Measurements from ENCODE around the gene YLPM1. TPM values are rescaled to one million over a fixed set of nuclear protein-coding genes. Genes with fewer than 3 reads are reported as not detected.
"Not testable (repeated sequence)": the region's sequence is repeated elsewhere in the genome, so short reads cannot be mapped to it uniquely, and the experiment has no call there.

Gene YLPM1
- total RNA-seq, 1 donor: 44.5 TPM

DNA sequence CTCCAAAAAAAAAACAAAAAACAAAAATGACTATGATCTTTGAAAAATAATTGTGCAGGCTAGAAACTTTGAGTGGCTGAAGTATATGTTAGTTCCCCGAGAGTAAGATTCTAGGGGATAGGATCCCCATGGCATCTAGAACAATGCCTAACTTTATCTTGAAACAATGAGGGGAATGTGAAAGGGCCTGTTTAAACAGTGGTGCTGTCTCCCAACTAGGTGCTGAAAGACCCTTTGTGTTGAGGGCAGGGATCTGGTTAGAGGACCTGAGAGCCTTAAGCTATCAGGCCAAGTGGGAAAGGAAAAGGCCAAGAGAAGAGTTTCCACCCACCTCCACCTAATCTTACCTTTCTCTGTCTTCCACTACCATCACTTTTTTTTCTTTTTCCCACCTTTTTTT lies 6.8 kb upstream of the YLPM1 start:
- TF ChIP-seq, protein P1, sequence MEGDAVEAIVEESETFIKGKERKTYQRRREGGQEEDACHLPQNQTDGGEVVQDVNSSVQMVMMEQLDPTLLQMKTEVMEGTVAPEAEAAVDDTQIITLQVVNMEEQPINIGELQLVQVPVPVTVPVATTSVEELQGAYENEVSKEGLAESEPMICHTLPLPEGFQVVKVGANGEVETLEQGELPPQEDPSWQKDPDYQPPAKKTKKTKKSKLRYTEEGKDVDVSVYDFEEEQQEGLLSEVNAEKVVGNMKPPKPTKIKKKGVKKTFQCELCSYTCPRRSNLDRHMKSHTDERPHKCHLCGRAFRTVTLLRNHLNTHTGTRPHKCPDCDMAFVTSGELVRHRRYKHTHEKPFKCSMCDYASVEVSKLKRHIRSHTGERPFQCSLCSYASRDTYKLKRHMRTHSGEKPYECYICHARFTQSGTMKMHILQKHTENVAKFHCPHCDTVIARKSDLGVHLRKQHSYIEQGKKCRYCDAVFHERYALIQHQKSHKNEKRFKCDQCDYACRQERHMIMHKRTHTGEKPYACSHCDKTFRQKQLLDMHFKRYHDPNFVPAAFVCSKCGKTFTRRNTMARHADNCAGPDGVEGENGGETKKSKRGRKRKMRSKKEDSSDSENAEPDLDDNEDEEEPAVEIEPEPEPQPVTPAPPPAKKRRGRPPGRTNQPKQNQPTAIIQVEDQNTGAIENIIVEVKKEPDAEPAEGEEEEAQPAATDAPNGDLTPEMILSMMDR (IDR thresholded peaks at IDR 0.05; ENCODE audit: insufficient read depth, low read depth, low read length): no peak
- no peak overlapping the region for H3K4me3 ChIP-seq (ENCODE audit: low read depth, low read length)
- no peak for DNase-seq (ENCODE audit: low read depth)

DNA sequence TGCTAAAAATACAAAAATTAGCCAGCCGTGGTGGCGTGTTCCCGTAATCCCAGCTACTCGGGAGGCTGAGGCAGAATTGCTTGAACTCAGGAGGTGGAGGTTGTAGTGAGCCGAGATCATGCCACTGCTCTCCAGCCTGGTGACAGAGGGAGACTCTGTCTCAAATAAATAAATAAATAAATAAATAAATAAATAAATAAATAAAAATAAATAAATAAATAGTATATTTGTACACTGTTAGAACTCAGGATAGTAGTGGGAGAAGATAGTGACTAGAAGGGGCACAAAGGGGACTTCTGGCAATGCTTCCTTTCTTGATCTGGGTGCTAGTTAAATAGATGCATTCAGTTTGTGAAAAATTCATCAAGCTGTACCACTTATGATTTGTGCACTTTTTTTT lies 4.6 kb upstream of the YLPM1 start:
- not testable (repeated sequence) for H3K4me3 ChIP-seq (ENCODE audit: low read depth, low read length); DNase-seq (ENCODE audit: low read depth)

DNA sequence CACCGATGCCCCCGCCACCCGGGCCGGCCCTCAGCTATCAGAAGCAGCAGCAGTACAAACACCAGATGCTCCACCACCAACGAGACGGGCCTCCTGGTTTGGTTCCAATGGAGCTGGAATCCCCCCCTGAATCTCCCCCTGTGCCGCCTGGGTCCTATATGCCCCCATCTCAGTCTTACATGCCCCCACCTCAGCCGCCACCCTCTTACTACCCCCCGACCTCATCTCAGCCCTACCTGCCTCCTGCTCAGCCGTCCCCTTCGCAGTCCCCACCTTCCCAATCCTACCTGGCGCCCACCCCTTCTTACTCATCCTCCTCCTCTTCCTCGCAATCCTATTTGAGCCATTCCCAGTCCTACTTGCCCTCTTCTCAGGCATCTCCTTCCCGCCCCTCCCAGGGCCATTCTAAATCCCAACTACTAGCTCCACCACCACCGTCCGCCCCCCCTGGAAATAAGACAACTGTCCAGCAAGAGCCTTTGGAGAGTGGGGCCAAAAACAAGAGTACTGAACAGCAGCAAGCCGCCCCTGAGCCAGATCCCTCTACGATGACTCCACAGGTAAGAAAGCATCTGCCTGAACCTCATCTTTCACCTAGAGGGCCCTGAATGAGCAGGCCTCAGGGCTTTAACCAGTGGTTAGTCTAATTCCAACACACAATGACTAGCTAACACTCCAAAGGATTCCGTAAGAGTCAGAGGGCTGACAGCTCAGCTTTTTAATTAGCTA lies 851 bp downstream of the YLPM1 start:
- H3K4me3 ChIP-seq (ENCODE audit: low read depth, low read length): peak overlapping the region; percentile 88
- TF ChIP-seq, protein P1 (IDR thresholded peaks at IDR 0.05; ENCODE audit: insufficient read depth, low read depth, low read length): no peak
- DNase-seq (ENCODE audit: low read depth): peak; percentile 27

DNA sequence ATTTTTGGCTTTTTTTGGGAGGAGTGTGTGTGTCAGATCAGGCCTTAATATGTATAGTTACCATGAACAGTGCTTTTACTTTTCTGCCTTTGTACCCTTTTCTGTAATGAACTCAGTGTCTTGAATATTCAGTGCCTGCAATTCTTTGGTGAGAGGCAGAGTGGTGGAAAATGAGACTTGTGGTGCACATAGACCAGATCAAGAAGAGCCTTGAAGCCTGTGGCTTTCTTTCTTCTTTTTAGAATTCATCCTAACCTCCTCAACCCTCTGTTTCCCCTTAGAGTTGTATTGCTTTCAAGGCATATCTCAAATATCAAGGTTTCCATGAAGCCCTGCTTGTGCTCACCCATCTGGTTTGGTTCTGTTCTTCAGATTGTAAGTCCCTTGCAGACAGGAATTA lies 2.6 kb downstream of the YLPM1 start:
- DNase-seq (ENCODE audit: low read depth): no peak
- TF ChIP-seq, protein P1 (IDR thresholded peaks at IDR 0.05; ENCODE audit: insufficient read depth, low read depth, low read length): no peak

DNA sequence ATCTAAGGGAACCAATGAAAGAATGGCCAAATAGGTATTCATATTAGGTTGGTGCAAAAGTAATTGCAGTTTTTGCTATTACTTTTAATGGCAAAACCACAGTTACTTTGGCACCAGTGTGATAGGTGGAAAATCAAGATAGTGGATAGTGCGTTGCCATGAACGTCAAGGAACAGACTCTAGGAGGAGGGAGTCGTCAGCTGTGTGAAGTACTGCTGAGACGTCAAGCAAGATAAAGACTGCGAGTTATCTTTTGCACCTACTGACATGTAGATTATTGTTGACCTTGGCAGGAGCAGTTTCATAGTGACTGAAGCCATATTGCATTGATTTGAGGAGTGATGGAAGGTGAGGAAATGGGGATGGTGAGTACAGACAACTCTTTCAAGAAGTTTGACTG lies 8.3 kb downstream of the YLPM1 start:
- no peak overlapping the region for H3K4me3 ChIP-seq (ENCODE audit: low read depth, low read length)
- TF ChIP-seq, protein P1 (IDR thresholded peaks at IDR 0.05; ENCODE audit: insufficient read depth, low read depth, low read length): no peak

More for the DNA sequence above, 2.6 kb downstream of the YLPM1 start:
- H3K4me3 ChIP-seq (ENCODE audit: low read depth, low read length): peak overlapping the region; percentile 88

DNA sequence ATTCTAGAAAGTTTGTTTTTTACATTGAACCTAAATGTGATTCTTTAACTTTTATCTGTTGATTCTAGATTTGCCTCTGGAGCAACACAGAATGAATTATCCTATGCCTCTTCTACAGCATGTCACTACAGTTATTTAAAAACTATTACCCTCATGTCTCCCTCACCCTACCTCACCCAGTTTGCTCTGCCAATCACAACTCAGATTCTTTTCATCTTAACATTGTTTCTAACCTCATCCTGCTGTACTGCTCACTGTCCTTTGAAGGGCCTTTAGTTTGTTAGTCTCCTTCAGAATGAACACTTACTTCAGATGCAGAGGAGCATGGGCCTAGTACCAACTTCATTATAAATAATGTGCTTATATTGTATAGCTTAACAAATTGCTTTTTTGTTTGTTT lies 21.5 kb downstream of the YLPM1 start:
- TF ChIP-seq, protein P1 (IDR thresholded peaks at IDR 0.05; ENCODE audit: insufficient read depth, low read depth, low read length): no peak
- H3K4me3 ChIP-seq (ENCODE audit: low read depth, low read length): no peak overlapping the region
- no peak for DNase-seq (ENCODE audit: low read depth)

More for the DNA sequence above, 8.3 kb downstream of the YLPM1 start:
- no peak for DNase-seq (ENCODE audit: low read depth)

- TF ChIP-seq, protein P1 (IDR thresholded peaks at IDR 0.05; ENCODE audit: insufficient read depth, low read depth, low read length): no peak
- no peak for DNase-seq (ENCODE audit: low read depth)
- H3K4me3 ChIP-seq (ENCODE audit: low read depth, low read length): no peak overlapping the region
Measured at GRCh38 chr14:74785056-74785613, 22.0 kb downstream of the YLPM1 start.

Measured in fibroblast of villous mesenchyme (primary cell).